NCI-H2081 (cell line): ENCODE results near the gene RHBDL2.
"Not testable (repeated sequence)": the region's sequence is repeated elsewhere in the genome, so short reads cannot be mapped to it uniquely, and the experiment has no call there.

Source experiments
- DNase-seq, 2 experiments: peaks; one replicate each; lab custom pipeline; 2025; lab: John Stamatoyannopoulos, UW

RHBDL2 gene

GRCh38 chr1:38932571-38932970, 9.1 kb downstream of the RHBDL2 start:
- DNase-seq, result no peak

DNA sequence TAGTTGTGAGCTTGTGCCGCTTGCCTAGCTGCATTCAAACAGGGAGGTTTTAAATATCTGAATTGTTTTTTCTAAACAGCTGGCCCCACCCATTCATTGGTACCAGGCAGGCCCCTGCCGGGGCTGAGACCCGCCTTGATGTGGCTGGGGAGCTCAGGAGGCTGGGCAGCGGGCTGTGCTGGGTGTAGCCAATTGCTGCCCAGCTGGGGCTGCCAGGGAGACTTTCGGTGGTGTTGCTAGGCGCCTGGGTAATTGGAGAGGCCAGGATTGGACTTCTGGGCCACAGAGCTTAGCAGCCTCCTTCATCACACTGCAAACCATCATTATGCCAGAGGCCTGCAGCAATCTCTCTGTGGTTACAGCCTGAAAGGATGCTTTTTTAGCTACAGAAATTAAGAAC, 12.2 kb downstream of the RHBDL2 start:
- peak; percentile 4 to 40 for DNase-seq

- DNase-seq, result no peak
Measured at GRCh38 chr1:38929054-38929453, 12.6 kb downstream of the RHBDL2 start.

DNA sequence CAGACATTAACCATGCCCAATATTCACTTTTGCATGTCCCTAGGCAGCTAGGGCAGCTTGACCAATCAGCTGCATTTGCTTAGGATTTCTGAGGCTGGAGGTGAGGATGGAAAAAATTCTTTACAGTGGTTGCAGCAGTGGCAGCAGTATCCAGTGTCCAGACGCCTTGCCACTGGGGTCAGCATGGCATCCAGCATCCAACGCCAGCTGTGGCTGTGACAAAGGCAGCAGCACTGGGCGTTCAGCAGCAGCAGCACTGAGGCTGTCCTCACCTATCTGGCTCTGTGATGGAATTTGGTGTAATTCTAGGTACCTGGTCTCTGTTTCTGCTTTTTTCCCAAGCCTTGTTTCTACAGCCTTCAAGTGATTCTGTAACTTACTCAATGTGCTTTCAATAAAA, 15.5 kb downstream of the RHBDL2 start:
- no peak for DNase-seq

DNA sequence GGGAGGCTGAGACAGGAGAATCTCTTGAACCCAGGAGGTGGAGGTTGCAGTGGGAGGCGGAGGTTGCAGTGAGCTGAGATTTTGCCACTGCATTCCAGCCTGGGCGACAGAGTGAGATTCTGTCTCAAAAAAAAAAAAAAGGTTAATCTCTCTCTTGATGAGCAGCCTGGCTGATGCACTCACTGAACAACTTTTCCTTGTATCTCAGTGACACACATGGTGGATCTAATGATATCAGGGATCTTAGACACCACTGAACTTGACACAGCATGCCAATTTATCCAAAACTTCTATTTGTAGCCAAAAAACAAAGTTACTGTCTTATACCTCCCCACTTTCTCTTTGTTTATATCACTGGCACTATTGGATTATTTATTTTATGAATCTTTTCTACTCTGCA, 16.2 kb downstream of the RHBDL2 start:
- DNase-seq, result no peak

DNA sequence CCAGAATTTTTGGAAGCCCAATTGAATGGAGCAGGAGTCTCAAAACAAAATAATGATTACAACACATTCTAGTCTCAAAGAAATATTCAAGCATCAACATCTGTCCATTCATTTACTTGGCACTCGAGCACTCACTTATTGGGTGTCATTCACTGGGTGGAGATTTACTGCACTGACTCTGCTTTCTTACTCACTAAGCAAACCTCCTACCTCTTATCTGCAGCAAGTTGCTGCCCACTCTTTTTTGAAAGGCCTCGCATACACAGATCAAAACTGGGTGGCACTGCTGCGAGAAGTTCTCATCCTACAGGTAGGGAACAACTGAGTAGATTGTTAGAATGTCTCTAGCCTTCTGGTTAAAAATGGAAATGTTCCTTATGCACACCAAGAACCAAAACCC, 18.0 kb downstream of the RHBDL2 start:
- no peak for DNase-seq

DNA sequence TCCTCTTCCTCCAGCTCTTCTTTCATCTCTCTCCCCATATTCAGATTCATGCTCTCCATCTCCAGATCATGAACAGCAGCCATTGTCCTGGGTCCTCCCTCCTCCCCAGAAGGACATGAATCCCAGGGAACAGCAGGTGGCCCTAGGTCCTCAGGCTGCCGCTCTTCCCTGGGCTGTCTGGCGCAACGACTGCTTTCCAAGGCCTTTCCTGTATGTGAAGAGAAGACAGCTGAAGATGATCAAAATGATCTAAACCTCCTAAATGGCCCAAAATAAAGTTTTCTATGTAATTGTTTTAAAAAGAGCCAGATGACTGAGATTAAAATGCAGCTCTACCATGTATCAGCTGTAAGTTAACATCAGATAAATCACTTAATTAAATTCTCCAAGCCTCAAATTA, 22.5 kb downstream of the RHBDL2 start:
- DNase-seq, result no peak

- no peak for DNase-seq
Measured at GRCh38 chr1:38918568-38918967, 23.1 kb downstream of the RHBDL2 start.

DNA sequence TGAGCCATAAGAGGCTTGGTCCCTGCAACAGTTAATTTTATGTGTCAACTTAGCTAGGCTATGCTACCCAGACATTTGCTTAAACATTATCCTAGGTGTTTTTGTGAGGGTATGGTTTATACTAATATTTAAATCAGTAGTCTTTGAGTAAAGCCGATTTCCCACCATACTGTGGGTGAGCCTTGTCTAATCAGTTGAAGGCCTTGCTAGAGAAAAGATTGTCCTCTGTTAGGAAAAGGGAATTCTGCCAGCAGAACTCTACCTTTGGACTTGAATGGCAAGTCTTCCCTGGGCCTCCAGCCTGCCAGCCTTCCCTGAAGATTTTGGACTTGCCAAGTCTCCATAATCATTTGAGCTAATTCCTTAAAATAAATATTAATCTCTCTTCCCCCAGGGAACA, 23.9 kb downstream of the RHBDL2 start:
- no peak for DNase-seq

DNA sequence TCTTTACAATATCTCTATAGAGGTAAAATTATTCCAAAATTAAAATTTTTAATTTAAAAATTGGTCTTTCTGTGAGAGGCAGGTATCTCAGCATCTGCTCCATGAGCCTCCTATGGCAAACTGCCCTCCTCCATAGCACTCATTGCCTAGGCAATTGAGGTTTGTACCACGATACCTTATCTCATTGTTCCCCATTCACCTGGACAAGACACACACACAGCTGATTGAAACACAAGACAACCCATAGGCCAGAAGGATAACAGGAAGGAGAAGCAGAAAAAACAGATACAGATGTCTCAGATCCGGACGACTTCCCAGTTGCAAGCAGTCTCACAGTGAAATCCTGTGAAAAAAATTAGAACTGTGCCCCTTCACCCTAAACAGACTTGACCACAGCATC, 24.3 kb downstream of the RHBDL2 start:
- no peak for DNase-seq

GRCh38 chr1:38915352-38915948, 26.2 kb downstream of the RHBDL2 start:
- no peak for DNase-seq

DNA sequence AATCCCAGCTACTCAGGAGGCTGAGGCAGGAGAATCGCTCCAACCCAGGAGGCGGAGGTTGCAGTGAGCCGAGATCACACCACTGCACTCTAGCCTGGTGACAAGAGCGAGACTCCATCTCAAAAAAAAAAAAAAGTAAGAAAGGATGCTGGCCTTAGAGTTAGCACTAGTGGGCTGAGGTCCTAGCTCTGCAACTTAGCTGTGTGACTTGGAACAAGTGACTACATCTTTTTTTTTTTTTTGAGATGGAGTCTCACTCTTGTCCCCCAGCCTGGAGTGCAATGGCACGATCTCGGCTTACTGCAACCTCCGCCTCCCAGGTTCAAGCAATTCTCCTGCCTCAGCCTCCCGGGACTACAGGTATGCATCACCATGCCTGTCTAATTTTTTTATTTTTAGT, 26.7 kb downstream of the RHBDL2 start:
- not testable (repeated sequence) for DNase-seq

GRCh38 chr1:38908821-38909220, 32.8 kb downstream of the RHBDL2 start:
- DNase-seq, result no peak

- DNase-seq, result no peak
Measured at GRCh38 chr1:38905985-38906384, 35.6 kb downstream of the RHBDL2 start.

DNA sequence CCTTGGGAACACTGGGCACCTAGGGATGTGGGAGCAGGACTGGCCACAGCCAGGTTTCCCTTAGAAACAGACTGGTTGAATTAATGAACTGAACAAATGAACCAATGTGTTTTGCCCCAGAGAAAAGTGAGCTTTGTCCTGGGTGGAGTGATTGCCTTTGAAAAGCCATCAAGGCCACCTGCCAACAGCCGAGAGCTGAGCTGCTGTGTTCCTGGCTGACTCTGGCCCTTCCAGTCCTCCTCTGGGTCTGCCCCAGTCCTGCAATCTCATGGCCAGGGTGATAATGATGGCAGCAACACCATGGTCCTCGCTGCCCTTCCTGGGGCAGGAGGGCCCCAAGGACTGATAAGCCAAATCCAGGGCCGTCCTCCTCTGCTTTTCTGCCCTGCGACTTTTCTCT, 42.1 kb downstream of the RHBDL2 start:
- no peak for DNase-seq

DNA sequence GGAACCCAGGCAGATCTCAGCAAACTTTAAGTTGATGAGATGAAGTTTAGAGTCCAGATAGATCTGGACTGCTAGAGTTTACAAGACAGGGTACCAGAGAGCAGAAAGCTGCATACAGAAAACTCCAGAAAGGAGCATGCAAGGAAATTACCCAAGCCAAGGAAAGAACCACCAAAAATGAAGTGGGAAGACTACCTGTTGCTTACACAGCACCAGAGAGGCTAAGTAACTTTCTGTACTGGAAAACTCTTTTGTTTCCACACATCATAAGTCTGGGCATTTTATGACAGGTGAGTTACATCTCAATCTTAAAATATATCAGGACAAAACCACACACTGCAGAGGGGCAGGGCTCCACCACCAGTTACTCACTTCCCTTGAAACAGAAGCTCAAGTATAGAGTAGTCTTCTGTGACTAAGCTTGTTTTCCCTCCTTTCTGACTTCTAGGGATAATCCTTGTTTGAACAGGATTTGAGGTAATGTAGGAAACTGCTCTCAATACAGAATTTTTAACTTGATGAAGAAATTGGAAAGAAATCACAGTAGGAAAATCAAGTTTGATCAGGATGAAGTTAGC, 42.9 kb downstream of the RHBDL2 start:
- DNase-seq, result no peak

GRCh38 chr1:38896169-38896568, 45.5 kb downstream of the RHBDL2 start:
- no peak for DNase-seq

- DNase-seq, result no peak
Measured at GRCh38 chr1:38892976-38893375, 48.7 kb downstream of the RHBDL2 start.

DNA sequence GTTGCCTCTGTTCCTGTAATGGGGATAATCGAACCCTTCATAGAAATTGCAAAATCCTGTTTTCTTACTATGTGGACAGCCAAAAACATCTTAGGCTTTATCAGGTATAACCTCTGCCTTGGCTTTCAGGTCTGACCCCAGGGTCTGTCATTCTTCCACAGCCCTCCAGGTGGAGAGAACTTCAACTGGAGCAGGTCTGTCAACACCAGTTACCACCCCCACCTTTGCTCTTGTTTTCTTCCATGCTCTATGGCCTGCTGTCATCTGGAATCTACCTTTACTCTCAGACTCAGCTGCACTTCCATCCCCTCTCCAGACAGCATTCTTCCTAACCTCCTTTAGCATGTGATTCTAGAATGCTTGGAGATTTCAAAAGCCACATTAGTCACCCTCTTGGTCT, 49.9 kb downstream of the RHBDL2 start:
- DNase-seq, result no peak

- DNase-seq, result no peak
Measured at GRCh38 chr1:38889589-38889988, 52.0 kb downstream of the RHBDL2 start.

DNA sequence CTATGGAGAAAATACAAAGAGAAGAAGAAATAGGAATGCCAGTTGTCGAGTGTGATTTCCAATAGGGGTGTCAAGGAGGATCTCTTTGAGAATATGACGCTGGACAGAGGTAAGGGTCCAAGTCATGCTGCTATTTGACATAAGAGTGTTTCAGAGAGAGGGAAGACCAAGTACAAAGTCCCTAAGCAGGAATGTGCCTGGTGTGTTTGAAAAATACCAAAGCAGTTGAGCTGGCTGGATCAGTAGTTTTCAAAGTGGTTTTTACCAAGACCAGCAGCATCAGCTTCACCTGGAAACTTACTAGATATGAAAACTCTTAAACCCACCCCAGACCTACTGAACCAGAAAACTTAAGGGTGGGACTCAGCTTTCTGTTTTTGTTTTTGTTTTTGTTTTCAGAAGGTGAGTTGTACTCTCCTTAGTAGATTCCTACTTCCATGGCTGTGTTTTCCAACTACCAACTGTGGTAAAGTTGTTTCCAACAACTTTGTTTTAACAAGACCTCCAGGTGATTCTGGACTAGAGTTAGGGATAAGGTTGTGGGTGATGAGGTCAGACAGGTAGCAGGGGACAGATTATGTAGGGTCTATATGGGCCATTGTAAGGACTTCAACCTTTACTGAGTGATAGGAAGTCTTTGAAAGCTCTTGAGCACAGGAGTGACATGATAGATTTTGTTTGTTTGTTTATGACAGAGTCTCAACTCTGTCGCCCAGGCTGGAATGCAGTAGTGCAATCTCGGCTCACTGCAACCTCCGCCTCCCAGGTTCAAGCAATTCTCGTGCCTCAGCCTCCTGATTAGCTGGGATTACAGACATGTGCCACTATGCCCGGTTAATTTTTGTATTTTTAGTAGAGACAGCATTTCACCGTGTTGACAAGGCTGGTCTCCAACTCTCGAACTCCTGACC, 53.0 kb downstream of the RHBDL2 start:
- DNase-seq, result no peak

- DNase-seq, result no peak
Measured at GRCh38 chr1:38885092-38885491, 56.5 kb downstream of the RHBDL2 start.

DNA sequence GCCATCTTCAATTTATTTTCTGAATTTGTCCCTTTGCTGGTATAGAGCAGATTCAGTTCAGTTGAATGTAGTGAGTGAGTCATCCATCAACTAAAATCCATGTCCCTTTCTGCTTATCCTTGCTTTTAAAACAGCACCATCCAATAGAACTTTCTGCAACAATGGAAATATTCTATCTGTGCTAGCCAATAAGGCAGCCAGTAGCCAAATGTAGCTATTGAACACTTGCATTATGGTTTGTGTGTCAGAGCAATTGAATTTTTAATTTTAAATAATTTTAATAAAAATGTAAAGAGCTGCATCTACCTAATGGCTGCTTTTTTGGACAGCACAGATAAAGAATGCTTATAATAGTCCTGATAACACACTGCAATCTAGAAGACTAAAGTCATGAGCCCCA, 60.1 kb downstream of the RHBDL2 start, which contains the start of gene GJA9:
GJA9 (minus strand) TSS at position 101 of the 400 bp plus-strand sequence. CDS start 5,489 bp downstream, outside the sequence.
- no peak for DNase-seq
